ENCODE measurements around the gene SLC1A2.
"Not testable (repeated sequence)": the region's sequence is repeated elsewhere in the genome, so short reads cannot be mapped to it uniquely, and the experiment has no call there.

Gene SLC1A2

GRCh38 chr11:35238882-35239281, 180.5 kb downstream of the SLC1A2 start:
- FAIRE-seq: no peak

GRCh38 chr11:35237860-35238715, 181.3 kb downstream of the SLC1A2 start:
- no peak for FAIRE-seq

- FAIRE-seq: no peak
Observed at GRCh38 chr11:35237351-35237750, 182.0 kb downstream of the SLC1A2 start.

- no peak for FAIRE-seq
Observed at GRCh38 chr11:35236667-35237003, 182.7 kb downstream of the SLC1A2 start.

- no peak for FAIRE-seq
Observed at GRCh38 chr11:35235936-35236666, 183.3 kb downstream of the SLC1A2 start.

- no peak for FAIRE-seq
Observed at GRCh38 chr11:35235498-35235897, 183.9 kb downstream of the SLC1A2 start.

GRCh38 chr11:35235157-35235468, 184.2 kb downstream of the SLC1A2 start:
- no peak for FAIRE-seq

- no peak for FAIRE-seq
Observed at GRCh38 chr11:35234460-35235156, 184.8 kb downstream of the SLC1A2 start.

GRCh38 chr11:35233518-35233917, 185.8 kb downstream of the SLC1A2 start:
- FAIRE-seq: no peak

- no peak for FAIRE-seq
Observed at GRCh38 chr11:35232891-35233330, 186.4 kb downstream of the SLC1A2 start.

GRCh38 chr11:35231076-35231860, 188.1 kb downstream of the SLC1A2 start:
- no peak for FAIRE-seq

GRCh38 chr11:35230388-35230787, 189.0 kb downstream of the SLC1A2 start:
- no peak for FAIRE-seq

GRCh38 chr11:35228328-35228725, 191.0 kb downstream of the SLC1A2 start:
- no peak for FAIRE-seq

GRCh38 chr11:35227576-35228327, 191.6 kb downstream of the SLC1A2 start:
- FAIRE-seq: no peak

- FAIRE-seq: not testable (repeated sequence)
Observed at GRCh38 chr11:35226756-35227155, 192.6 kb downstream of the SLC1A2 start.

- no peak for FAIRE-seq
Observed at GRCh38 chr11:35225946-35226520, 193.3 kb downstream of the SLC1A2 start.

- no peak for FAIRE-seq
Observed at GRCh38 chr11:35223991-35224390, 195.4 kb downstream of the SLC1A2 start.

GRCh38 chr11:35223371-35223796, 196.0 kb downstream of the SLC1A2 start:
- no peak for FAIRE-seq

- FAIRE-seq: no peak
Observed at GRCh38 chr11:35218956-35219355, 200.4 kb downstream of the SLC1A2 start.

- FAIRE-seq: no peak
Observed at GRCh38 chr11:35216962-35217678, 202.2 kb downstream of the SLC1A2 start.

- no peak for FAIRE-seq
Observed at GRCh38 chr11:35215945-35216344, 203.4 kb downstream of the SLC1A2 start.
